Measurements from ENCODE around the gene TMEM258. TPM values are rescaled to one million over a fixed set of nuclear protein-coding genes. Genes with fewer than 3 reads are reported as not detected.
A peak's percentile ranks its signal among the peaks of the same experiment; 100 is the strongest.

TMEM258 gene
- total and polyA plus RNA-seq, 9 of the 15 experiments (the other 6 are each of a cell fraction or from before 2014, with no cell fraction given), result 97.2 to 856 (median 231) TPM

DNA sequence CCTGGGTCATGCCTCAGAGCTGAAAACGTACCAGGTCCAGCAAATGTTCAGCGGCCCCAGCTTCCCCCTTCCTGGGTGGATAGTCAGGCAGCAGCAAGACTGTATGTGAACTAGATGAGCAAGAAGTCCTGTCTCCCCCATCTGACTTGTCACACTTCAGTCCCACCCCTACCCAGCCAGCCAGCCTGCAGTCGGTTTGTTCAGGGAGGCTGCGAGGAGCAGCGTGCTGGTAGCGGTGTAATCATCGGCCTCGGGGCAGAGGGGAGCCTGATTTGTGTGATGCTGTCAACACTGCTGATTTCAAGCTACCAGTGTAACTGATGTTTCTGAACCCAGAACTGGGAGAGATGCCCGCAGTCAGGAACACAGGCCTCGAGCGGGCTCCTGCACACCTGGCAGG is 9.6 kb downstream of the TMEM258 start:
- no TSS peak for BruUV-seq (replicated peaks)
- Histone ChIP-seq H3K9me3 (replicated peaks; ENCODE audit: control insufficient read depth, insufficient read depth, low read depth, low read length) (no peaks in the 10 kb centered on the region), H3K27me3 (ENCODE audit: control insufficient read depth in 2 of 2, insufficient read depth in 2 of 2, low read length in 2 of 2) (no peaks in the 10 kb centered on the region), H3K9me1 (ENCODE audit: control insufficient read depth, insufficient read depth, low read length) (no peaks in the 10 kb centered on the region), H3K4me1 (replicated peaks in 1 of 2; ENCODE audit: control insufficient read depth in 2 of 2, insufficient read depth in 2 of 2, low read length in 2 of 2) (peaks cover 0 to 19% of the 10 kb centered on the region in 2 experiments; a peak in 2 of 5 replicates), H3K4me2 (ENCODE audit: insufficient read depth, low read length) (no peak overlapping the region), H3K27ac (ENCODE audit: extremely low read depth, low read depth, low read length) (no peak overlapping the region), H4K20me1 (replicated peaks; ENCODE audit: control insufficient read depth, insufficient read depth, low read length) (peaks cover 6% of the 10 kb centered on the region), H3K36me3 (ENCODE audit: control insufficient read depth, insufficient read depth, low read length) (peaks cover 69% of the 10 kb centered on the region), H3K79me2 (ENCODE audit: control insufficient read depth, insufficient read depth, low read length) (0 out of 3 replicates have a peak, but pooled peaks cover 2% of the 10 kb centered on the region), H3K9ac (ENCODE audit: insufficient read depth in 1 of 2, low read depth in 2 of 2, low read length in 2 of 2) (peak overlapping the region in 1 of 2 experiments; percentile 21; a peak in 1 of 4 replicates), H2AFZ (ENCODE audit: low read depth, low read length) (no peak overlapping the region), H3K4me3 (no peak overlapping the region)
- peak; percentile 43 for TF ChIP-seq POLR2G (IDR thresholded peaks at IDR 0.05; ENCODE audit: low read depth, low read length)
- TF ChIP-seq BRCA1 (IDR thresholded peaks at IDR 0.05), result no peak
- TF ChIP-seq BRCA1 (CRISPR knock-in tag; IDR thresholded peaks at IDR 0.05), result no peak
- intact Hi-C loops (cut with micrococcal nuclease) (no loop called here), in situ Hi-C loops (cut with MboI) (no loop called here)
- no peak for ATAC-seq
- no peak for FAIRE-seq
- DNase-seq (ENCODE audit: extremely low read depth in 1 of 4, low spot score in 3 of 4), result no peak
- WGBS (ENCODE audit: insufficient coverage, low coverage, missing lambda C conversion rate), result 75% methylated on average over 10 of the region's 11 CpGs
- ChIA-PET POLR2A (interaction anchor here (0.6 to 1.7 kb wide), 10 partner anchors 10 to 406 kb away, joined by 3 to 8 read pairs (median 3); partner anchors contain the start of genes FEN1 and TMEM258), CTCF (ENCODE audit: low intra/inter-chr PET ratio) (no interaction called here)

DNA sequence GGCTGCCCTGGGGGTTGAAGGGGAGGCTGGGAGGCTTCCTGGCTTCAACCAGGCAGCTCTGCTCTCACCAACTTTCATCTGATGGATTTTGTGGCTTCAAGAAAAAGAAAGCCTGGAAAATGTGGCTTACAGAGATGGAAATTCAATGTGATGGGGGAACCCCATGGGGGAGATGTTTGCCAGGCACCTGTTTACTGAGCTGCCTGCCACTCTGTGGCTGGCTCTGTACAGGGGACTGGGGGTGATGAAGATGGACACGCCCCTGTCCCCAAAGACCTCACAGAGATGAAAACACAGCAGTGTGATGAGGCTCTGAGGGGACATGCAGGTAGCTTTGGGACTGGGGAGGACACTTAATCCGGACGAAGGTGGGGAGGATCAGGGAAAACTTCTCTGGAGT is 10.1 kb downstream of the TMEM258 start:
- no peak overlapping the region for H3K4me2 ChIP-seq (ENCODE audit: insufficient read depth, low read length)
- no peak overlapping the region for H2AFZ ChIP-seq (ENCODE audit: low read depth, low read length)
- no peak for DNase-seq (ENCODE audit: extremely low read depth in 1 of 4, low spot score in 3 of 4)
- H3K4me3 ChIP-seq, result no peak overlapping the region
- POLR2A ChIA-PET, result interaction anchor here (0.6 to 1.7 kb wide), 10 partner anchors 10 to 407 kb away, joined by 3 to 8 read pairs (median 3); partner anchors contain the start of genes FEN1 and TMEM258
- in situ Hi-C loops (cut with MboI) (no loop called here), intact Hi-C loops (cut with micrococcal nuclease) (no loop called here)
- no peaks in the 10 kb centered on the region for H3K27me3 ChIP-seq (ENCODE audit: control insufficient read depth in 2 of 2, insufficient read depth in 2 of 2, low read length in 2 of 2)
- WGBS (ENCODE audit: insufficient coverage, low coverage, missing lambda C conversion rate), result 58% methylated on average over 3 of the region's 3 CpGs
- no peak overlapping the region for H3K27ac ChIP-seq (ENCODE audit: extremely low read depth, low read depth, low read length)
- H3K36me3 ChIP-seq (ENCODE audit: control insufficient read depth, insufficient read depth, low read length), result peaks cover 67% of the 10 kb centered on the region
- CTCF ChIA-PET (ENCODE audit: low intra/inter-chr PET ratio), result no interaction called here
- no peak for ATAC-seq
- FAIRE-seq, result no peak
- H3K9ac ChIP-seq (ENCODE audit: insufficient read depth in 1 of 2, low read depth in 2 of 2, low read length in 2 of 2), result no peak overlapping the region
- H3K9me3 ChIP-seq (replicated peaks; ENCODE audit: control insufficient read depth, insufficient read depth, low read depth, low read length), result no peaks in the 10 kb centered on the region
- H3K4me1 ChIP-seq (replicated peaks in 1 of 2; ENCODE audit: control insufficient read depth in 2 of 2, insufficient read depth in 2 of 2, low read length in 2 of 2), result peaks cover 0 to 24% of the 10 kb centered on the region in 2 experiments; a peak in 2 of 5 replicates
- BruUV-seq (replicated peaks), result no TSS peak
- peaks cover 6% of the 10 kb centered on the region; the same call in 1 of the 2 replicates for H4K20me1 ChIP-seq (replicated peaks; ENCODE audit: control insufficient read depth, insufficient read depth, low read length)
- no peaks in the 10 kb centered on the region for H3K79me2 ChIP-seq (ENCODE audit: control insufficient read depth, insufficient read depth, low read length)
- no peaks in the 10 kb centered on the region for H3K9me1 ChIP-seq (ENCODE audit: control insufficient read depth, insufficient read depth, low read length)
- TF ChIP-seq NR4A1 (CRISPR knock-in tag; IDR thresholded peaks at IDR 0.05), result no peak
- TF ChIP-seq NR4A1 (tag; IDR thresholded peaks at IDR 0.05), result no peak
- no peak for TF ChIP-seq TFAM (CRISPR knock-in tag; conservative IDR thresholded peaks at IDR 0.05)
- TF ChIP-seq, protein P1, sequence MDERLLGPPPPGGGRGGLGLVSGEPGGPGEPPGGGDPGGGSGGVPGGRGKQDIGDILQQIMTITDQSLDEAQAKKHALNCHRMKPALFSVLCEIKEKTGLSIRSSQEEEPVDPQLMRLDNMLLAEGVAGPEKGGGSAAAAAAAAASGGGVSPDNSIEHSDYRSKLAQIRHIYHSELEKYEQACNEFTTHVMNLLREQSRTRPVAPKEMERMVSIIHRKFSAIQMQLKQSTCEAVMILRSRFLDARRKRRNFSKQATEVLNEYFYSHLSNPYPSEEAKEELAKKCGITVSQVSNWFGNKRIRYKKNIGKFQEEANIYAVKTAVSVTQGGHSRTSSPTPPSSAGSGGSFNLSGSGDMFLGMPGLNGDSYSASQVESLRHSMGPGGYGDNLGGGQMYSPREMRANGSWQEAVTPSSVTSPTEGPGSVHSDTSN (CRISPR knock-in tag; IDR thresholded peaks at IDR 0.05; ENCODE audit: low read depth), result no peak
- TF ChIP-seq, protein P1 (tag; conservative IDR thresholded peaks at IDR 0.05; ENCODE audit: low read depth), result no peak
- TF ChIP-seq SMARCA5 (IDR thresholded peaks at IDR 0.05), result no peak
- TF ChIP-seq, protein P2, sequence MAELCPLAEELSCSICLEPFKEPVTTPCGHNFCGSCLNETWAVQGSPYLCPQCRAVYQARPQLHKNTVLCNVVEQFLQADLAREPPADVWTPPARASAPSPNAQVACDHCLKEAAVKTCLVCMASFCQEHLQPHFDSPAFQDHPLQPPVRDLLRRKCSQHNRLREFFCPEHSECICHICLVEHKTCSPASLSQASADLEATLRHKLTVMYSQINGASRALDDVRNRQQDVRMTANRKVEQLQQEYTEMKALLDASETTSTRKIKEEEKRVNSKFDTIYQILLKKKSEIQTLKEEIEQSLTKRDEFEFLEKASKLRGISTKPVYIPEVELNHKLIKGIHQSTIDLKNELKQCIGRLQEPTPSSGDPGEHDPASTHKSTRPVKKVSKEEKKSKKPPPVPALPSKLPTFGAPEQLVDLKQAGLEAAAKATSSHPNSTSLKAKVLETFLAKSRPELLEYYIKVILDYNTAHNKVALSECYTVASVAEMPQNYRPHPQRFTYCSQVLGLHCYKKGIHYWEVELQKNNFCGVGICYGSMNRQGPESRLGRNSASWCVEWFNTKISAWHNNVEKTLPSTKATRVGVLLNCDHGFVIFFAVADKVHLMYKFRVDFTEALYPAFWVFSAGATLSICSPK (IDR thresholded peaks at IDR 0.05; ENCODE audit: borderline replicate concordance), result no peak
- TF ChIP-seq ZNF124 (CRISPR knock-in tag; IDR thresholded peaks at IDR 0.05), result no peak

All from K562 (cell line).